ENCODE results near the gene ADAMTS17. TPM values are rescaled to one million over a fixed set of nuclear protein-coding genes. Genes with fewer than 3 reads are reported as not detected.

The ADAMTS17 gene
- total and polyA plus RNA-seq, 9 of the 15 experiments (the other 6 are each of a cell fraction or from before 2014, with no cell fraction given), result 0.01 to 0.14 (median 0.07) TPM; not detected in 6

GRCh38 chr15:100261302-100262240 is 80.2 kb downstream of the ADAMTS17 start:
- CTCF ChIA-PET (ENCODE audit: low intra/inter-chr PET ratio), result no interaction called here
- POLR2A ChIA-PET, result no interaction called here
- no peak for TF ChIP-seq GTF2F1 (IDR thresholded peaks at IDR 0.05; ENCODE audit: low read depth, low read length)
- TF ChIP-seq SIN3A (IDR thresholded peaks at IDR 0.05; ENCODE audit: borderline replicate concordance in 2 of 2, control insufficient read depth in 1 of 2, low read depth in 2 of 2, low read length in 2 of 2), result no peak
- TF ChIP-seq LCOR (CRISPR knock-in tag; IDR thresholded peaks at IDR 0.05), result no peak
- TF ChIP-seq CTCF (IDR thresholded peaks at IDR 0.05 in 2 of 3, conservative IDR thresholded peaks at IDR 0.05 in 1 of 3; ENCODE audit: insufficient read depth in 2 of 3, low read depth in 1 of 3, low read length in 3 of 3), result no peak
- TF ChIP-seq RBM15 (IDR thresholded peaks at IDR 0.05; ENCODE audit: insufficient read depth, low read length), result no peak
- TF ChIP-seq, protein P1, sequence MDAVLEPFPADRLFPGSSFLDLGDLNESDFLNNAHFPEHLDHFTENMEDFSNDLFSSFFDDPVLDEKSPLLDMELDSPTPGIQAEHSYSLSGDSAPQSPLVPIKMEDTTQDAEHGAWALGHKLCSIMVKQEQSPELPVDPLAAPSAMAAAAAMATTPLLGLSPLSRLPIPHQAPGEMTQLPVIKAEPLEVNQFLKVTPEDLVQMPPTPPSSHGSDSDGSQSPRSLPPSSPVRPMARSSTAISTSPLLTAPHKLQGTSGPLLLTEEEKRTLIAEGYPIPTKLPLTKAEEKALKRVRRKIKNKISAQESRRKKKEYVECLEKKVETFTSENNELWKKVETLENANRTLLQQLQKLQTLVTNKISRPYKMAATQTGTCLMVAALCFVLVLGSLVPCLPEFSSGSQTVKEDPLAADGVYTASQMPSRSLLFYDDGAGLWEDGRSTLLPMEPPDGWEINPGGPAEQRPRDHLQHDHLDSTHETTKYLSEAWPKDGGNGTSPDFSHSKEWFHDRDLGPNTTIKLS (IDR thresholded peaks at IDR 0.05; ENCODE audit: borderline replicate concordance, low read depth), result no peak
- TF ChIP-seq SMAD1 (IDR thresholded peaks at IDR 0.05; ENCODE audit: low read depth, low read length, partially characterized antibody), result no peak
- TF ChIP-seq, protein P2, sequence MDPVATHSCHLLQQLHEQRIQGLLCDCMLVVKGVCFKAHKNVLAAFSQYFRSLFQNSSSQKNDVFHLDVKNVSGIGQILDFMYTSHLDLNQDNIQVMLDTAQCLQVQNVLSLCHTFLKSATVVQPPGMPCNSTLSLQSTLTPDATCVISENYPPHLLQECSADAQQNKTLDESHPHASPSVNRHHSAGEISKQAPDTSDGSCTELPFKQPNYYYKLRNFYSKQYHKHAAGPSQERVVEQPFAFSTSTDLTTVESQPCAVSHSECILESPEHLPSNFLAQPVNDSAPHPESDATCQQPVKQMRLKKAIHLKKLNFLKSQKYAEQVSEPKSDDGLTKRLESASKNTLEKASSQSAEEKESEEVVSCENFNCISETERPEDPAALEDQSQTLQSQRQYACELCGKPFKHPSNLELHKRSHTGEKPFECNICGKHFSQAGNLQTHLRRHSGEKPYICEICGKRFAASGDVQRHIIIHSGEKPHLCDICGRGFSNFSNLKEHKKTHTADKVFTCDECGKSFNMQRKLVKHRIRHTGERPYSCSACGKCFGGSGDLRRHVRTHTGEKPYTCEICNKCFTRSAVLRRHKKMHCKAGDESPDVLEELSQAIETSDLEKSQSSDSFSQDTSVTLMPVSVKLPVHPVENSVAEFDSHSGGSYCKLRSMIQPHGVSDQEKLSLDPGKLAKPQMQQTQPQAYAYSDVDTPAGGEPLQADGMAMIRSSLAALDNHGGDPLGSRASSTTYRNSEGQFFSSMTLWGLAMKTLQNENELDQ (CRISPR knock-in tag; IDR thresholded peaks at IDR 0.05; ENCODE audit: borderline replicate concordance), result no peak
- in situ Hi-C loops (cut with MboI), result no loop called here
- no peak for FAIRE-seq
- no peak for DNase-seq (ENCODE audit: extremely low read depth in 1 of 4, low spot score in 3 of 4)
- Histone ChIP-seq H3K36me3 (ENCODE audit: control insufficient read depth, insufficient read depth, low read length) (no peaks in the 10 kb centered on the region), H4K20me1 (replicated peaks; ENCODE audit: control insufficient read depth, insufficient read depth, low read length) (no peaks in the 10 kb centered on the region), H3K27ac (ENCODE audit: extremely low read depth, low read depth, low read length) (no peak overlapping the region), H3K9me1 (ENCODE audit: control insufficient read depth, insufficient read depth, low read length) (no peaks in the 10 kb centered on the region), H3K4me3 (no peak overlapping the region), H3K27me3 (ENCODE audit: control insufficient read depth in 2 of 2, insufficient read depth in 2 of 2, low read length in 2 of 2) (peaks cover 12 to 44% of the 10 kb centered on the region in 2 experiments; a peak in 3 of 5 replicates), H3K9me3 (replicated peaks; ENCODE audit: control insufficient read depth, insufficient read depth, low read depth, low read length) (no peaks in the 10 kb centered on the region), H3K4me1 (replicated peaks in 1 of 2; ENCODE audit: control insufficient read depth in 2 of 2, insufficient read depth in 2 of 2, low read length in 2 of 2) (no peaks in the 10 kb centered on the region; a peak in 1 of 5 replicates), H2AFZ (ENCODE audit: low read depth, low read length) (no peak overlapping the region), H3K79me2 (ENCODE audit: control insufficient read depth, insufficient read depth, low read length) (no peaks in the 10 kb centered on the region), H3K4me2 (ENCODE audit: insufficient read depth, low read length) (no peak overlapping the region), H3K9ac (ENCODE audit: insufficient read depth in 1 of 2, low read depth in 2 of 2, low read length in 2 of 2) (no peak overlapping the region)
- intact Hi-C loops (cut with micrococcal nuclease), result no loop called here
- WGBS (ENCODE audit: insufficient coverage, low coverage, missing lambda C conversion rate), result 1% methylated on average over 24 of the region's 25 CpGs
- no peak for ATAC-seq
- BruUV-seq (replicated peaks), result no TSS peak
